HCT116 (cell line): Measurements from ENCODE around the gene ALPL. TPM values are rescaled to one million over a fixed set of nuclear protein-coding genes. Genes with fewer than 3 reads are reported as not detected.

ENCODE experiments used
- ATAC-seq: fragments of 200-7000 bp; cut with Tn5 transposase; 2 replicates; pipeline ENCODE4 v1.9.1; 2020; ENCODE audit warnings: mild to moderate bottlenecking, moderate library complexity
- BruUV-seq: library from RNA; stranded (reverse); fragments of 400-500 nt; replicated peaks from 2 replicates; lab custom pipeline; 2021; lab: Mats Ljungman, UMichigan
- CTCF ChIA-PET: fragments of 300-600 bp; sonication (Branson Sonifier 250); formaldehyde crosslinking; loops from one replicate; lab custom pipeline; 2021; ENCODE audit warnings: antibody characterized with exemption; lab: Charles Lee
- POLR2A ChIA-PET: fragments of 300-600, 350-600 bp; sonication (Branson Sonifier 250); formaldehyde crosslinking; loops from one replicate; lab custom pipeline; 2021; ENCODE audit warnings: antibody characterized with exemption; lab: Charles Lee
- RAD21 ChIA-PET, 2 experiments: fragments of 300-600 bp; sonication (Branson Sonifier 250); formaldehyde crosslinking; loops; one replicate each; lab custom pipeline; 2023; ENCODE audit warnings: low total read pairs in 2 of 2; ENCODE audit not compliant: uncharacterized antibody in 2 of 2, unreplicated experiment in 2 of 2, low non-redundant PET in 1 of 2; lab: Charles Lee
- DNase-seq: peaks from one replicate; pipeline ENCODE4 v3.0.0-alpha.2; 2010; ENCODE audit warnings: low read depth, low spot score
- H2AFZ ChIP-seq: fragments of 200-600 bp; shearing (Covaris generic), sonication (generic); 2 replicates; pipeline ENCODE4 v1.6.1; 2017; ENCODE audit warnings: low read depth, mixed run types, mixed read lengths, antibody characterized with exemption, low read length; ENCODE audit not compliant: poor library complexity, severe bottlenecking
- H3K27ac ChIP-seq: 2 replicates; pipeline ENCODE4 v1.5.1; 2012; ENCODE audit warnings: low read depth, low read length
- H3K27me3 ChIP-seq: fragments of 200-600 bp; sonication (generic); 2 replicates; pipeline ENCODE4 v1.6.1; 2016; ENCODE audit warnings: mixed run types, low read length, mixed read lengths; ENCODE audit not compliant: insufficient read depth
- H3K36me3 ChIP-seq, 2 experiments: fragments of 200-500 bp in 1 of 2; fragments of 200-600 bp in 1 of 2; sonication (Bioruptor generic) in 1 of 2; sonication (generic) in 1 of 2; 2 replicates each; pipeline versions ENCODE4 v1.5.1 to v1.6.1; 2014 to 2016; ENCODE audit warnings: low read length in 2 of 2, inconsistent platforms in 1 of 2, mixed read lengths in 1 of 2, mixed run types in 1 of 2; ENCODE audit not compliant: insufficient read depth in 2 of 2, control insufficient read depth in 1 of 2
- H3K4me1 ChIP-seq, 2 experiments: fragments of 200-600 bp in 1 of 2; sonication (generic) in 1 of 2; 2 replicates each; pipeline versions ENCODE4 v1.5.1 to v1.6.1; 2012 to 2017; ENCODE audit warnings: low read length in 2 of 2, inconsistent platforms in 1 of 2, mild to moderate bottlenecking in 1 of 2, mixed read lengths in 1 of 2, mixed run types in 1 of 2, moderate library complexity in 1 of 2; ENCODE audit not compliant: insufficient read depth in 2 of 2, control insufficient read depth in 1 of 2
- H3K4me2 ChIP-seq: fragments of 200-600 bp; sonication (generic); 2 replicates; pipeline ENCODE4 v1.6.1; 2017; ENCODE audit warnings: mixed run types, low read length, mixed read lengths
- H3K4me3 ChIP-seq, 2 experiments: fragments of 200-600 bp in 1 of 2; sonication (generic) in 1 of 2; replicated peaks in 1 of 2; 2 replicates each; pipeline ENCODE4 v1.5.1; 2011 to 2016; ENCODE audit warnings: low read length in 2 of 2, control low read depth in 1 of 2, low read depth in 1 of 2, mild to moderate bottlenecking in 1 of 2, mixed read lengths in 1 of 2, mixed run types in 1 of 2
- H3K79me2 ChIP-seq: fragments of 200-600 bp; sonication (generic); 2 replicates; pipeline ENCODE4 v1.6.1; 2017; ENCODE audit warnings: mild to moderate bottlenecking, mixed run types, low read length, moderate library complexity, mixed read lengths; ENCODE audit not compliant: insufficient read depth
- H3K9ac ChIP-seq: fragments of 200-600 bp; sonication (generic); 2 replicates; pipeline ENCODE4 v1.6.1; 2016; ENCODE audit warnings: low read length, mixed read lengths
- H3K9me2 ChIP-seq: fragments of 200-600 bp; sonication (generic), shearing (Covaris generic); 2 replicates; pipeline ENCODE4 v1.6.1; 2017; ENCODE audit warnings: mixed run types, mild to moderate bottlenecking, moderate library complexity; ENCODE audit not compliant: insufficient read depth
- H3K9me3 ChIP-seq, 2 experiments: fragments of 200-500 bp in 1 of 2; fragments of 200-600 bp in 1 of 2; sonication (Bioruptor generic) in 1 of 2; sonication (generic) in 1 of 2; 2 replicates each; pipeline ENCODE4 v1.6.1; 2014 to 2017; ENCODE audit warnings: low read length in 2 of 2, mixed read lengths in 2 of 2, inconsistent platforms in 1 of 2, low read depth in 1 of 2, mild to moderate bottlenecking in 1 of 2, mixed run types in 1 of 2, moderate library complexity in 1 of 2; ENCODE audit not compliant: control insufficient read depth in 1 of 2, insufficient read depth in 1 of 2
- H4K20me1 ChIP-seq: fragments of 200-600 bp; sonication (generic), shearing (Covaris generic); 2 replicates; pipeline ENCODE4 v1.6.1; 2017; ENCODE audit warnings: mixed run types, mild to moderate bottlenecking, moderate library complexity; ENCODE audit not compliant: insufficient read depth
- ATF3 ChIP-seq: IDR thresholded peaks from 2 replicates; pipeline ENCODE4 v1.6.1; 2012
- CBX3 ChIP-seq: IDR thresholded peaks from 2 replicates; pipeline ENCODE4 v1.6.1; 2012; ENCODE audit warnings: low read depth
- CTCF ChIP-seq, 3 experiments: fragments of 200-600 bp in 1 of 3; sonication (generic) in 1 of 3; IDR thresholded peaks in 2 of 3; conservative IDR thresholded peaks in 1 of 3; 2 replicates each; pipeline ENCODE4 v1.5.1; 2012 to 2017; ENCODE audit warnings: low read depth in 2 of 3, low read length in 2 of 3, antibody characterized with exemption in 1 of 3, borderline replicate concordance in 1 of 3, control low read depth in 1 of 3, mild to moderate bottlenecking in 1 of 3, mixed read lengths in 1 of 3, mixed run types in 1 of 3, moderate library complexity in 1 of 3; ENCODE audit not compliant: insufficient read depth in 1 of 3
- ELF1 ChIP-seq: IDR thresholded peaks from 2 replicates; pipeline ENCODE4 v1.6.1; 2012; ENCODE audit warnings: low read depth, borderline replicate concordance
- FOSL1 ChIP-seq: IDR thresholded peaks from 2 replicates; pipeline ENCODE4 v1.6.1; 2012; ENCODE audit warnings: low read depth
- JUND ChIP-seq: IDR thresholded peaks from 2 replicates; pipeline ENCODE4 v1.6.1; 2012
- POLR2A ChIP-seq: IDR thresholded peaks from 2 replicates; pipeline ENCODE4 v1.7.0; 2011; ENCODE audit warnings: borderline replicate concordance; ENCODE audit not compliant: insufficient read depth, insufficient read length; ENCODE audit errors: extremely low read depth
- POLR2AphosphoS5 ChIP-seq: IDR thresholded peaks from 2 replicates; pipeline ENCODE4 v1.6.1; 2011; ENCODE audit warnings: mild to moderate bottlenecking, low read depth, low read length, moderate library complexity
- REST ChIP-seq: IDR thresholded peaks from 2 replicates; pipeline ENCODE4 v1.6.1; 2012; ENCODE audit warnings: low read depth
- SIN3A ChIP-seq: IDR thresholded peaks from 2 replicates; pipeline ENCODE4 v1.6.1; 2012; ENCODE audit warnings: low read depth
- SP1 ChIP-seq: IDR thresholded peaks from 2 replicates; pipeline ENCODE4 v1.6.1; 2012; ENCODE audit warnings: low read depth
- SRF ChIP-seq: IDR thresholded peaks from 2 replicates; pipeline ENCODE4 v1.6.1; 2012; ENCODE audit warnings: low read depth
- TCF7L2 ChIP-seq: IDR thresholded peaks from 2 replicates; pipeline ENCODE4 v1.7.0; 2011; ENCODE audit warnings: borderline replicate concordance, inconsistent platforms; ENCODE audit not compliant: insufficient read depth, insufficient read length; ENCODE audit errors: extremely low read depth
- YY1 ChIP-seq: IDR thresholded peaks from 2 replicates; pipeline ENCODE4 v1.6.1; 2011; ENCODE audit warnings: low read length, low read depth, moderate library complexity, mild to moderate bottlenecking; ENCODE audit not compliant: insufficient replicate concordance; ENCODE audit errors: extremely low read depth
- ZFX ChIP-seq: fragments of 450-650 bp; IDR thresholded peaks from 2 replicates; pipeline ENCODE4 v1.6.1; 2017
- ZNF274 ChIP-seq: fragments of 200-500 bp; sonication (Bioruptor generic); IDR thresholded peaks from 2 replicates; pipeline ENCODE4 v1.6.1; 2014; ENCODE audit warnings: mild to moderate bottlenecking, low read depth, low read length, inconsistent platforms
- intact Hi-C: fragments of 100-400 bp; cut with micrococcal nuclease; formaldehyde crosslinking; loops from 2 replicates; pipeline ENCODE4 v1.10.0; 2022
- total RNA-seq: library from RNA; stranded (reverse); gene quantifications from one replicate; pipeline ENCODE4 v1.2.1, GENCODE V29; 2021; ENCODE audit not compliant: unreplicated experiment

ALPL gene
- total RNA-seq, 1 experiment from 2014 or later: 0.61 TPM

GRCh38 chr1:21511579-21512522, 2.6 kb downstream of the ALPL start:
- ChIA-PET RAD21 (no interaction called here), POLR2A (no interaction called here), CTCF (interaction anchor here (0.8 to 2.4 kb wide), 6 partner anchors 16 to 905 kb away, joined by 3 to 22 read pairs (median 3); no protein-coding TSS in a partner anchor)
- Histone ChIP-seq H3K4me1 (peaks cover 2 to 5% of the 10 kb centered on the region in 2 experiments; a peak in 3 of 4 replicates), H3K4me3 (no peak overlapping the region), H3K9ac (no peak overlapping the region), H3K9me3 (no peaks in the 10 kb centered on the region), H2AFZ (no peak overlapping the region), H4K20me1 (no peaks in the 10 kb centered on the region), H3K4me2 (no peak overlapping the region), H3K79me2 (no peaks in the 10 kb centered on the region), H3K27me3 (no peaks in the 10 kb centered on the region), H3K27ac (no peak overlapping the region), H3K9me2 (no peaks in the 10 kb centered on the region), H3K36me3 (no peaks in the 10 kb centered on the region)
- TF ChIP-seq SRF (no peak), JUND (no peak), REST (no peak), CBX3 (no peak), ELF1 (no peak), CTCF (IDR thresholded peaks at IDR 0.05 in 2 of 3, conservative IDR thresholded peaks at IDR 0.05 in 1 of 3; ENCODE audit: borderline replicate concordance in 1 of 3, insufficient read depth in 1 of 3, low read depth in 2 of 3, low read length in 2 of 3) (no peak), SIN3A (no peak), SP1 (no peak), TCF7L2 (no peak), FOSL1 (no peak), ATF3 (no peak), YY1 (no peak), ZNF274 (no peak), ZFX (no peak), POLR2AphosphoS5 (no peak), POLR2A (no peak)
- no peak for DNase-seq
- intact Hi-C loops: loop anchor here (2.0 to 10.0 kb wide), 2 partner anchors 63 to 143 kb away; no protein-coding TSS in a partner anchor
- BruUV-seq: no TSS peak
- ATAC-seq: no peak
